GM12878 (cell line): ENCODE data around the gene CXXC5. TPM values are rescaled to one million over a fixed set of nuclear protein-coding genes. Genes with fewer than 3 reads are reported as not detected.

Experiments used
- ATAC-seq: fragments of 200-7000 bp; cut with Tn5 transposase; 3 replicates; pipeline ENCODE4 v1.9.1; 2020; ENCODE audit warnings: mild to moderate bottlenecking, moderate library complexity
- BruUV-seq: library from RNA; stranded (reverse); fragments of 400-500 nt; replicated peaks from 2 replicates; lab custom pipeline; 2021; lab: Mats Ljungman, UMichigan
- CTCF ChIA-PET: fragments of 300-600 bp; sonication (Branson Sonifier 250); formaldehyde crosslinking; extraction: SDS; loops from one replicate; lab custom pipeline; 2021; ENCODE audit warnings: inconsistent platforms; lab: Yijun Ruan, JAX
- POLR2A ChIA-PET: fragments of 350-600 bp; formaldehyde crosslinking; extraction: SDS; loops from one replicate; lab custom pipeline; 2021; ENCODE audit warnings: inconsistent platforms; lab: Charles Lee
- RAD21 ChIA-PET: fragments of 300-600 bp; sonication (Branson Sonifier 250); formaldehyde crosslinking; loops from one replicate; lab custom pipeline; 2023; ENCODE audit warnings: antibody characterized with exemption; ENCODE audit not compliant: unreplicated experiment; lab: Charles Lee
- SMC1A ChIA-PET: fragments of 300-600 bp; sonication (Branson Sonifier 250); formaldehyde crosslinking; loops from one replicate; lab custom pipeline; 2023; ENCODE audit not compliant: unreplicated experiment, uncharacterized antibody; lab: Charles Lee
- DNase-seq: peaks from one replicate; pipeline ENCODE4 v3.0.0-alpha.2; 2011; ENCODE audit warnings: low read depth, low spot score
- FAIRE-seq: peaks from 3 replicates; lab custom pipeline; 2011; peaks lifted over from hg19 to GRCh38; lab: Jason Lieb, UNC
- H2AFZ ChIP-seq: 2 replicates; pipeline ENCODE4 v1.6.0; 2011; ENCODE audit warnings: low read depth, low read length, control low read depth; ENCODE audit not compliant: control insufficient read depth
- H3K27ac ChIP-seq: 2 replicates; pipeline ENCODE4 v1.5.1; 2011; ENCODE audit warnings: control low read depth; ENCODE audit not compliant: control insufficient read depth, insufficient read depth
- H3K27me3 ChIP-seq, 2 experiments: replicated peaks in 1 of 2; 2 replicates each; pipeline versions ENCODE4 v1.6.0 to v1.6.1; 2011; ENCODE audit warnings: low read length in 1 of 2; ENCODE audit not compliant: control insufficient read depth in 2 of 2, insufficient read depth in 2 of 2
- H3K36me3 ChIP-seq, 2 experiments: 2 replicates each; pipeline ENCODE4 v1.5.1; 2011; ENCODE audit warnings: low read length in 1 of 2; ENCODE audit not compliant: control insufficient read depth in 2 of 2, insufficient read depth in 2 of 2
- H3K4me1 ChIP-seq: 2 replicates; pipeline ENCODE4 v1.6.1; 2011; ENCODE audit warnings: mild to moderate bottlenecking, low read length, moderate library complexity, mixed read lengths; ENCODE audit not compliant: control insufficient read depth, insufficient read depth
- H3K4me2 ChIP-seq: 2 replicates; pipeline ENCODE4 v1.6.0; 2011; ENCODE audit warnings: control low read depth; ENCODE audit not compliant: control insufficient read depth, insufficient read depth
- H3K4me3 ChIP-seq: fragments of 200-600 bp; sonication (generic); 2 replicates; pipeline ENCODE4 v1.5.1; 2016
- H3K79me2 ChIP-seq: 2 replicates; pipeline ENCODE4 v1.6.0; 2011; ENCODE audit warnings: low read length; ENCODE audit not compliant: control insufficient read depth, insufficient read depth
- H3K9ac ChIP-seq: 2 replicates; pipeline ENCODE4 v1.8.0; 2011; ENCODE audit warnings: low read length, control low read depth, mixed read lengths; ENCODE audit not compliant: control insufficient read depth, insufficient read depth
- H3K9me3 ChIP-seq: replicated peaks from 3 replicates; pipeline ENCODE4 v1.5.1; 2011; ENCODE audit warnings: mild to moderate bottlenecking, low read length; ENCODE audit not compliant: control insufficient read depth, insufficient read depth
- H4K20me1 ChIP-seq: 2 replicates; pipeline ENCODE4 v1.6.0; 2011; ENCODE audit not compliant: control insufficient read depth, insufficient read depth
- BCL11A ChIP-seq: IDR thresholded peaks from 2 replicates; pipeline ENCODE4 v1.6.1; 2011; ENCODE audit warnings: low read depth, low read length
- MXI1 ChIP-seq: fragments of 150-350 bp; IDR thresholded peaks from 2 replicates; pipeline ENCODE4 v1.6.1; 2011; ENCODE audit warnings: low read depth, mild to moderate bottlenecking, inconsistent platforms, low read length, improper control_type of control experiment
- NFYB ChIP-seq: IDR thresholded peaks from 2 replicates; pipeline ENCODE4 v1.6.1; 2011; ENCODE audit warnings: low read depth, mild to moderate bottlenecking, low read length, improper control_type of control experiment, moderate library complexity; ENCODE audit not compliant: insufficient read depth
- POU2F2 ChIP-seq: IDR thresholded peaks from 3 replicates; pipeline ENCODE4 v1.6.1; 2011; ENCODE audit warnings: low read depth, mild to moderate bottlenecking, low read length, borderline replicate concordance
- RBBP5 ChIP-seq: fragments of 200-600 bp; sonication (generic); conservative IDR thresholded peaks from 2 replicates; pipeline ENCODE4 v1.6.1; 2016
- RFX5 ChIP-seq: IDR thresholded peaks from 2 replicates; pipeline ENCODE4 v1.6.1; 2011; ENCODE audit warnings: low read depth, low read length, improper control_type of control experiment
- RUNX3 ChIP-seq: IDR thresholded peaks from 2 replicates; pipeline ENCODE4 v1.6.1; 2012; ENCODE audit warnings: low read length, inconsistent platforms
- WGBS: methylation state at CpG from one replicate; pipeline ENCODE4 v1.1.6; 2016; ENCODE audit warnings: low lambda C conversion rate; ENCODE audit not compliant: insufficient replicate concordance, insufficient coverage; ENCODE audit errors: missing lambda C conversion rate; 5-methylcytosine and 5-hydroxymethylcytosine counted together
- in situ Hi-C: fragments of 300-500 bp; cut with MboI; formaldehyde crosslinking; loops from 9 replicates; pipeline ENCODE4 v1.14.3; 2018; ENCODE audit warnings: mixed read lengths
- intact Hi-C: fragments of 100-400 bp; cut with micrococcal nuclease; formaldehyde crosslinking; loops from one replicate; pipeline ENCODE4 v1.14.2; 2022; ENCODE audit not compliant: unreplicated experiment
- polyA plus RNA-seq, 11 experiments: library from polyadenylated mRNA; depleted of rRNA in 4 of 11; unstranded in 6 of 11; stranded (reverse) in 5 of 11; fragments of >200 nt; fragmentation: Nextera tagmentation in 4 of 11; fragmentation: Illumina TruSeq in 1 of 11; extraction: Ambion mirVana in 4 of 11; extraction: Trizol in 1 of 11; gene quantifications; 1 replicate in 1 of 11; 2 replicates in 10 of 11; pipeline versions ENCODE4 v1.2.1 to v1.2.3, GENCODE V29; 2011 to 2016; ENCODE audit warnings: inconsistent platforms in 2 of 11, missing spikeins in 2 of 11, low read depth in 1 of 11
- total RNA-seq, 4 experiments: library from RNA; depleted of rRNA in 3 of 4; stranded (reverse); fragments of >200 nt in 3 of 4; fragmentation: Illumina TruSeq in 1 of 4; extraction: Trizol in 1 of 4; gene quantifications; 2 replicates each; pipeline versions ENCODE4 v1.2.1 to v1.2.3, GENCODE V29; 2013 to 2021
- TF ChIP-seq, protein P1 (sequence below): fragments of 450-650 bp; formaldehyde crosslinking; IDR thresholded peaks from 2 replicates; pipeline ENCODE4 v1.4.0; 2022; ENCODE audit warnings: mild to moderate bottlenecking, moderate library complexity
- TF ChIP-seq, protein P2 (sequence below): fragments of 450-650 bp; IDR thresholded peaks from 2 replicates; pipeline ENCODE4 v1.6.1; 2016; ENCODE audit warnings: mild to moderate bottlenecking
- TF ChIP-seq, protein P3 (sequence below): IDR thresholded peaks from 2 replicates; pipeline ENCODE4 v1.6.1; 2011; ENCODE audit warnings: low read depth, low read length, improper control_type of control experiment, borderline replicate concordance

The CXXC5 gene
- total and polyA plus RNA-seq, 10 of the 15 experiments (the other 5 are each of a cell fraction or from before 2014, with no cell fraction given), result 1.8 to 90.8 (median 40.7) TPM

DNA sequence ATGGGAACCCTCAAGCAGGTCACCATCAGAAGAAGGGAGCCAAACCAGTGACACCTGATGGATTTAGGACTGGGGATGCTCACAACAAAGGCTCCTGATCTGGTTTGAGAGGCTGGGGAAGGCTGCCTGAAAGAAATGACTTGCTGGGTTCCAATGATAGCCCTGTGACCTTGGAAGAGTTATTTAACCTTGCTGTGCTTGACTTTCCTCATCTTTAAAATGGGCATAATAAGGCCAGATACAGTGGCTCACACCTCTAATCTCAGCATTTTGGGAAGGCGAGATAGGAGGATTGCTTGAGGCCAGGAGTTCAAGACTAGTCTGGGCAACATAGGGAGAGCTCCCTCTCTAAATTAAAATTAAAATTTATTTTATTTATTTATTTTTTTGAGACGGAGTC lies 83.9 kb downstream of the CXXC5 start:
- H3K27ac ChIP-seq, result no peak overlapping the region
- no peak overlapping the region for H3K9ac ChIP-seq
- H2AFZ ChIP-seq, result no peak overlapping the region
- WGBS, result 96% methylated on average over 2 of the region's 2 CpGs
- BruUV-seq, result no TSS peak
- H3K4me1 ChIP-seq, result no peaks in the 10 kb centered on the region
- TF ChIP-seq NFYB, result no peak
- TF ChIP-seq, protein P1, sequence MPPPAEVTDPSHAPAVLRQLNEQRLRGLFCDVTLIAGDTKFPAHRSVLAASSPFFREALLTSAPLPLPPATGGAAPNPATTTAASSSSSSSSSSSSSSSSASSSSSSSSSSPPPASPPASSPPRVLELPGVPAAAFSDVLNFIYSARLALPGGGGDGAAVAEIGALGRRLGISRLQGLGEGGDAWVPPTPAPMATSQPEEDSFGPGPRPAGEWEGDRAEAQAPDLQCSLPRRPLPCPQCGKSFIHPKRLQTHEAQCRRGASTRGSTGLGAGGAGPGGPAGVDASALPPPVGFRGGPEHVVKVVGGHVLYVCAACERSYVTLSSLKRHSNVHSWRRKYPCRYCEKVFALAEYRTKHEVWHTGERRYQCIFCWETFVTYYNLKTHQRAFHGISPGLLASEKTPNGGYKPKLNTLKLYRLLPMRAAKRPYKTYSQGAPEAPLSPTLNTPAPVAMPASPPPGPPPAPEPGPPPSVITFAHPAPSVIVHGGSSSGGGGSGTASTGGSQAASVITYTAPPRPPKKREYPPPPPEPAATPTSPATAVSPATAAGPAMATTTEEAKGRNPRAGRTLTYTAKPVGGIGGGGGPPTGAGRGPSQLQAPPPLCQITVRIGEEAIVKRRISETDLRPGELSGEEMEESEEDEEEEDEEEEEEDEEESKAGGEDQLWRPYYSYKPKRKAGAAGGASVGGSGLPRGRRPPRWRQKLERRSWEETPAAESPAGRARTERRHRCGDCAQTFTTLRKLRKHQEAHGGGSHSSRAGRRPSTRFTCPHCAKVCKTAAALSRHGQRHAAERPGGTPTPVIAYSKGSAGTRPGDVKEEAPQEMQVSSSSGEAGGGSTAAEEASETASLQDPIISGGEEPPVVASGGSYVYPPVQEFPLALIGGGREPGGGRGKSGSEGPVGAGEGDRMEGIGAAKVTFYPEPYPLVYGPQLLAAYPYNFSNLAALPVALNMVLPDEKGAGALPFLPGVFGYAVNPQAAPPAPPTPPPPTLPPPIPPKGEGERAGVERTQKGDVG (CRISPR knock-in tag), result no peak
- TF ChIP-seq, protein P2, sequence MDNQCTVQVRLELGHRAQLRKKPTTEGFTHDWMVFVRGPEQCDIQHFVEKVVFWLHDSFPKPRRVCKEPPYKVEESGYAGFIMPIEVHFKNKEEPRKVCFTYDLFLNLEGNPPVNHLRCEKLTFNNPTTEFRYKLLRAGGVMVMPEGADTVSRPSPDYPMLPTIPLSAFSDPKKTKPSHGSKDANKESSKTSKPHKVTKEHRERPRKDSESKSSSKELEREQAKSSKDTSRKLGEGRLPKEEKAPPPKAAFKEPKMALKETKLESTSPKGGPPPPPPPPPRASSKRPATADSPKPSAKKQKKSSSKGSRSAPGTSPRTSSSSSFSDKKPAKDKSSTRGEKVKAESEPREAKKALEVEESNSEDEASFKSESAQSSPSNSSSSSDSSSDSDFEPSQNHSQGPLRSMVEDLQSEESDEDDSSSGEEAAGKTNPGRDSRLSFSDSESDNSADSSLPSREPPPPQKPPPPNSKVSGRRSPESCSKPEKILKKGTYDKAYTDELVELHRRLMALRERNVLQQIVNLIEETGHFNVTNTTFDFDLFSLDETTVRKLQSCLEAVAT, result no peak
- no peak for TF ChIP-seq POU2F2
- no peak for TF ChIP-seq BCL11A
- TF ChIP-seq, protein P3, sequence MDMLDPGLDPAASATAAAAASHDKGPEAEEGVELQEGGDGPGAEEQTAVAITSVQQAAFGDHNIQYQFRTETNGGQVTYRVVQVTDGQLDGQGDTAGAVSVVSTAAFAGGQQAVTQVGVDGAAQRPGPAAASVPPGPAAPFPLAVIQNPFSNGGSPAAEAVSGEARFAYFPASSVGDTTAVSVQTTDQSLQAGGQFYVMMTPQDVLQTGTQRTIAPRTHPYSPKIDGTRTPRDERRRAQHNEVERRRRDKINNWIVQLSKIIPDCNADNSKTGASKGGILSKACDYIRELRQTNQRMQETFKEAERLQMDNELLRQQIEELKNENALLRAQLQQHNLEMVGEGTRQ, result no peak
- TF ChIP-seq MXI1, result no peak
- no peak for TF ChIP-seq RFX5
- TF ChIP-seq RUNX3, result no peak
- no peak for TF ChIP-seq RBBP5
- POLR2A ChIA-PET, result interaction anchor here (0.6 kb wide), 1 partner anchor 73 kb away, joined by 3 read pairs; no protein-coding TSS in a partner anchor
- no peak overlapping the region for H3K4me3 ChIP-seq
- intact Hi-C loops, result no loop called here
- H3K27me3 ChIP-seq, result no peaks in the 10 kb centered on the region; a peak in 1 of 4 replicates
- no peaks in the 10 kb centered on the region for H3K9me3 ChIP-seq
- SMC1A ChIA-PET, result interaction anchor here (0.9 to 2.2 kb wide), 3 partner anchors 10 to 13 kb away, joined by 3 to 6 read pairs (median 3); no protein-coding TSS in a partner anchor
- CTCF ChIA-PET, result interaction anchor here (1.4 to 2.6 kb wide), 4 partner anchors 8 to 62 kb away, joined by 3 to 13 read pairs (median 6); no protein-coding TSS in a partner anchor
- in situ Hi-C loops, result no loop called here
- FAIRE-seq, result no peak
- RAD21 ChIA-PET, result interaction anchor here (0.8 kb wide), 1 partner anchor 9 kb away, joined by 3 read pairs; no protein-coding TSS in a partner anchor
- no peak overlapping the region for H3K4me2 ChIP-seq
- H3K79me2 ChIP-seq, result no peaks in the 10 kb centered on the region
- H4K20me1 ChIP-seq, result no peaks in the 10 kb centered on the region
- no peaks in the 10 kb centered on the region for H3K36me3 ChIP-seq
- no peak for DNase-seq
- no peak for ATAC-seq
